DND-41 (cell line): Measurements from ENCODE around the gene SVBP.

Source experiments
- ATAC-seq: fragments of 200-7000 bp; cut with Tn5 transposase; 3 replicates; pipeline ENCODE4 v1.9.1; 2021; ENCODE audit warnings: low read depth; ENCODE audit not compliant: insufficient read depth
- DNase-seq: peaks from one replicate; pipeline ENCODE4 v3.0.0-alpha.2; 2020
- H2AFZ ChIP-seq: 2 replicates; pipeline ENCODE4 v1.6.0; 2012; ENCODE audit warnings: low read depth, low read length
- H3K27ac ChIP-seq: 2 replicates; pipeline ENCODE4 v1.5.1; 2012; ENCODE audit warnings: low read length, inconsistent platforms
- H3K27me3 ChIP-seq: fragments of 200-600 bp; sonication (generic); 2 replicates; pipeline ENCODE4 v1.6.0; 2012; ENCODE audit warnings: low read length, mild to moderate bottlenecking, inconsistent platforms; ENCODE audit not compliant: insufficient read depth, poor library complexity
- H3K36me3 ChIP-seq: 2 replicates; pipeline ENCODE4 v1.5.1; 2012; ENCODE audit warnings: low read length, inconsistent platforms; ENCODE audit not compliant: insufficient read depth
- H3K4me1 ChIP-seq: 2 replicates; pipeline ENCODE4 v1.5.1; 2012; ENCODE audit warnings: mild to moderate bottlenecking, low read length; ENCODE audit not compliant: insufficient read depth
- H3K4me2 ChIP-seq: 2 replicates; pipeline ENCODE4 v1.6.0; 2012; ENCODE audit warnings: mild to moderate bottlenecking, moderate library complexity, low read length, inconsistent platforms; ENCODE audit not compliant: insufficient read depth
- H3K4me3 ChIP-seq, 2 experiments: fragments of 200-600 bp in 1 of 2; shearing (Covaris generic) in 1 of 2; 2 replicates each; pipeline ENCODE4 v1.5.1; 2012 to 2016; ENCODE audit warnings: inconsistent platforms in 2 of 2, low read length in 2 of 2, mild to moderate bottlenecking in 2 of 2, low read depth in 1 of 2, moderate library complexity in 1 of 2
- H3K79me2 ChIP-seq: 2 replicates; pipeline ENCODE4 v1.6.0; 2012; ENCODE audit warnings: low read length, inconsistent platforms; ENCODE audit not compliant: insufficient read depth
- H3K9ac ChIP-seq: 2 replicates; pipeline ENCODE4 v1.6.0; 2012; ENCODE audit warnings: low read depth, mild to moderate bottlenecking, inconsistent platforms, low read length, moderate library complexity
- H3K9me3 ChIP-seq: 2 replicates; pipeline ENCODE4 v1.5.1; 2012; ENCODE audit warnings: low read length, moderate library complexity, mild to moderate bottlenecking, inconsistent platforms; ENCODE audit not compliant: insufficient read depth, severe bottlenecking
- H4K20me1 ChIP-seq: 2 replicates; pipeline ENCODE4 v1.6.0; 2012; ENCODE audit warnings: low read length; ENCODE audit not compliant: insufficient read depth
- EZH2 ChIP-seq: IDR thresholded peaks from 3 replicates; pipeline ENCODE4 v1.6.1; 2012; ENCODE audit warnings: borderline replicate concordance, low read depth, mild to moderate bottlenecking, moderate library complexity, low read length, inconsistent platforms; ENCODE audit not compliant: severe bottlenecking
- TF ChIP-seq, protein P1 (sequence below): IDR thresholded peaks from 2 replicates; pipeline ENCODE4 v1.5.1; 2012; ENCODE audit warnings: borderline replicate concordance, low read length, moderate library complexity, mild to moderate bottlenecking; ENCODE audit not compliant: poor library complexity, severe bottlenecking; ENCODE audit errors: extremely low read depth

The SVBP gene

DNA sequence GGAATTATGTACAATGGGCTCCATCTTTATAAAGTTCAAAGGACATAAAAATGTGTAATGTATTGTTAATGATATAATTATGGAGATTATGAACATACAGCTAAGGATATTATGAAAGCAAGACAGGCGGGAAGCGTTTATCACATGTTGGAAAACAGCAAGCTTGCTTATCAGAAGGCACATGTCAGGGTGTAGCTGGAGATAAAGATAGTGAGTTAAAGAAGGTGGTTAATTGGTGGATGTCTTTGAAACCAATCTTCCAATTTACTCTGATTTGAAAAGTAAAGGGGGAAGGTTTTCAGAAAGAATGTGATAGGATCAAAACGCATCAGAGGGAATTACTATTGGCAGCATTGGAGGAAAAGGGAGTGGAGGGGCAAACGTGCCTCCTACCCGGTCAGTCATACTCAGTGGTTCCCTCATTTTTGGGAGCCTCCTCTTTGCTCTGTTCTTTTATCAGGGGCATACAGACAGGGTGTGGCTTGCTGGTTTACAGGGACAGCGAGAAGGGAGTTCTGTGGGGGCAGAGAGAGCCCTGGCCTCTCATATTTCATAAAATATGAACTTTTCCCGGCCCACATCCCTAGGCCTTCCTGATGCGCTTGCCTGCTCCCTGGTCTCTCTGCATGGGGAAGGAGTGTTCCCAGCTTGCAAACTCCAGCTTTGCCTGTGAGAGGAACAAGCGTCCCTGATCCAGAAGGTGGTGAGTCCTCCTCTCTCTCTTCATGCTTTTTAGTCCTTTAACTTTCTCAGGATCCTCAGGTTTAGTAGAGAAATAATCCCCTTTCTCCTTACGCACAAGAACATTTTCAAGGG is 8.0 kb upstream of the SVBP start:
- no peaks in the 10 kb centered on the region for H3K36me3 ChIP-seq
- H4K20me1 ChIP-seq = no peaks in the 10 kb centered on the region
- no peak for ATAC-seq
- DNase-seq = no peak
- H3K4me1 ChIP-seq = no peaks in the 10 kb centered on the region
- no peak overlapping the region for H3K4me2 ChIP-seq
- TF ChIP-seq, protein P1, sequence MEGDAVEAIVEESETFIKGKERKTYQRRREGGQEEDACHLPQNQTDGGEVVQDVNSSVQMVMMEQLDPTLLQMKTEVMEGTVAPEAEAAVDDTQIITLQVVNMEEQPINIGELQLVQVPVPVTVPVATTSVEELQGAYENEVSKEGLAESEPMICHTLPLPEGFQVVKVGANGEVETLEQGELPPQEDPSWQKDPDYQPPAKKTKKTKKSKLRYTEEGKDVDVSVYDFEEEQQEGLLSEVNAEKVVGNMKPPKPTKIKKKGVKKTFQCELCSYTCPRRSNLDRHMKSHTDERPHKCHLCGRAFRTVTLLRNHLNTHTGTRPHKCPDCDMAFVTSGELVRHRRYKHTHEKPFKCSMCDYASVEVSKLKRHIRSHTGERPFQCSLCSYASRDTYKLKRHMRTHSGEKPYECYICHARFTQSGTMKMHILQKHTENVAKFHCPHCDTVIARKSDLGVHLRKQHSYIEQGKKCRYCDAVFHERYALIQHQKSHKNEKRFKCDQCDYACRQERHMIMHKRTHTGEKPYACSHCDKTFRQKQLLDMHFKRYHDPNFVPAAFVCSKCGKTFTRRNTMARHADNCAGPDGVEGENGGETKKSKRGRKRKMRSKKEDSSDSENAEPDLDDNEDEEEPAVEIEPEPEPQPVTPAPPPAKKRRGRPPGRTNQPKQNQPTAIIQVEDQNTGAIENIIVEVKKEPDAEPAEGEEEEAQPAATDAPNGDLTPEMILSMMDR = no peak
- no peak for TF ChIP-seq EZH2
- H3K4me3 ChIP-seq = no peak overlapping the region
- no peaks in the 10 kb centered on the region for H3K9me3 ChIP-seq
- no peaks in the 10 kb centered on the region for H3K27me3 ChIP-seq
- no peak overlapping the region for H3K9ac ChIP-seq
- H2AFZ ChIP-seq = no peak overlapping the region
- H3K27ac ChIP-seq = no peak overlapping the region
- H3K79me2 ChIP-seq = no peaks in the 10 kb centered on the region

DNA sequence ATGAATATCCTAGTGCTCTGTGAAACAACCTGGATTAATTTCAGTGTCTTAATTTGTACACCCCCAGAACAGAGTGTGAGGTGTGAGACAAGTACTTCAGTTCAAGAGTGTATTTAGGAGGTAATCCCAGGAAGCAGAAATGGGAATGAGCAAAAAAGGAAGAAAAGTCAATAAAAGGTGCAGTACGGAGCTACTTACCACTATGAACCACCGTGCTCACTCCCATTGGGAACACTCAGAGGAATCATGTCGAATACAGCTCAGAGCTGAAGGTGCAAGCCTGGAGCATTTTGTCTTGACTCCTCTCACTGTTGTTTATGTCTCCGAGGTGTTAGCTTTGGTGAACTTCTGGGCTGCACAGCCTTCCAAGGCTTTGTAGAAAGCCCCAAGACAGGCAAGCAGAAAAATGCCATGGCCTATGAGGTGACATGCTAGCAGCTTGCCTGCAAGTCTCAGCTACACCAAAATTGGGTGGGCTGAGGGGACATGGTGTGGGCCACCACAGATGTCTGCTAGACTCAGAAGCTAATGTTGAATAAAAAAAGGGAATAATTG is 7.4 kb upstream of the SVBP start:
- H3K27ac ChIP-seq = no peak overlapping the region
- no peaks in the 10 kb centered on the region for H3K9me3 ChIP-seq
- H3K79me2 ChIP-seq = no peaks in the 10 kb centered on the region
- no peak overlapping the region for H3K4me2 ChIP-seq
- H3K4me3 ChIP-seq = no peak overlapping the region
- no peak overlapping the region for H2AFZ ChIP-seq
- ATAC-seq = no peak
- DNase-seq = no peak
- no peaks in the 10 kb centered on the region for H3K4me1 ChIP-seq
- no peaks in the 10 kb centered on the region for H3K36me3 ChIP-seq
- no peaks in the 10 kb centered on the region for H4K20me1 ChIP-seq
- TF ChIP-seq, protein P1 = no peak
- TF ChIP-seq EZH2 = no peak
- H3K27me3 ChIP-seq = no peaks in the 10 kb centered on the region
- no peak overlapping the region for H3K9ac ChIP-seq

DNA sequence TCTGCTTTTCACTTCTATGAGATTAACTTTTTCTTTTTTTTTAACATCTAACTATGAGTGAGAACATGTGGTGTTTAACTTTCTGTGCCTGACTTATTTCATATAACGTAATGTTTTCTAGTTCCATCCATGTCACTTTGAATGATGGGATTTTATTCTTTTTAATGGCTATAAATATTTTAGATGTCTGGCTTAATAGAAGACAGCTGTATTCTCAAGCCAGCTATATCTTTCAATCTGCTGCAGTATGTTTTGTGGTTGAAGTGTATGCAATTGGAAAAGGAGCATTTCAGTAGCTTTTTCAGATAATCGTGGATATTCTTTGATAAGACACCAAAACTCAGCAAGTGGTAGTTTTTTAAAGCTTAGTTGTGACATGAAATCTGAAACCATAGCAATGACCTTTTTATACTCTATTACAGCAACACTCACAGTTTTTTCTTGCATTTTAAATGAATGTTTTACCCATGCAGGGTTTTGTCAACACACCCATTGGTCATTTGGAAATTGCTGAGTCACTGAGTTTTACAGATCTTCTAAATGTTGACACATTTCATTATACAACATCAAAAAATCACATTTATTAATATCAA is 5.7 kb upstream of the SVBP start:
- Histone ChIP-seq H4K20me1 (no peaks in the 10 kb centered on the region), H3K4me1 (peaks cover 3% of the 10 kb centered on the region), H2AFZ (no peak overlapping the region), H3K9ac (no peak overlapping the region), H3K27ac (no peak overlapping the region), H3K79me2 (no peaks in the 10 kb centered on the region), H3K4me3 (no peak overlapping the region), H3K36me3 (no peaks in the 10 kb centered on the region), H3K9me3 (no peaks in the 10 kb centered on the region), H3K27me3 (no peaks in the 10 kb centered on the region), H3K4me2 (no peak overlapping the region)
- DNase-seq = no peak
- no peak for ATAC-seq
- TF ChIP-seq, protein P1 = no peak
- TF ChIP-seq EZH2 = no peak
